ENCODE data around the gene GFI1. TPM values are rescaled to one million over a fixed set of nuclear protein-coding genes. Genes with fewer than 3 reads are reported as not detected.

Gene GFI1
- total and polyA plus RNA-seq, 2 experiments from 2014 or later, result 0.10 TPM; not detected in 1

- no peak overlapping the region for H3K4me2 ChIP-seq
- no peaks in the 10 kb centered on the region for H3K27me3 ChIP-seq
- H3K4me3 ChIP-seq, result no peak overlapping the region
- H2AFZ ChIP-seq, result no peak overlapping the region
- TF ChIP-seq EZH2 (IDR thresholded peaks at IDR 0.05; ENCODE audit: borderline replicate concordance), result no peak
- no peak for TF ChIP-seq EZH2phosphoT487 (IDR thresholded peaks at IDR 0.05; ENCODE audit: low read depth, severe bottlenecking, unreplicated experiment)
- no peak for TF ChIP-seq CTCF (IDR thresholded peaks at IDR 0.05; ENCODE audit: poor library complexity)
- H3K36me3 ChIP-seq (replicated peaks; ENCODE audit: insufficient read depth, low read depth), result no peaks in the 10 kb centered on the region
- H4K20me1 ChIP-seq (ENCODE audit: insufficient read depth, poor library complexity, severe bottlenecking), result no peaks in the 10 kb centered on the region
- no peaks in the 10 kb centered on the region for H3K9me2 ChIP-seq (replicated peaks; ENCODE audit: insufficient read depth)
- no peaks in the 10 kb centered on the region for H3K4me1 ChIP-seq (ENCODE audit: insufficient read depth)
- no peak overlapping the region for H3K27ac ChIP-seq
- 91% methylated on average over 6 of the region's 6 CpGs for WGBS (ENCODE audit: low lambda C conversion rate, missing lambda C conversion rate)
- no peak for DNase-seq (ENCODE audit: low spot score)
- H3K9me3 ChIP-seq (ENCODE audit: low read depth), result no peaks in the 10 kb centered on the region
- H3K79me2 ChIP-seq, result no peaks in the 10 kb centered on the region
These were observed 17.2 kb upstream of the GFI1 start for GRCh38 chr1:92503926-92504285.

- Histone ChIP-seq H3K79me2 (no peaks in the 10 kb centered on the region), H3K27me3 (no peaks in the 10 kb centered on the region), H3K36me3 (replicated peaks; ENCODE audit: insufficient read depth, low read depth) (no peaks in the 10 kb centered on the region), H3K9me2 (replicated peaks; ENCODE audit: insufficient read depth) (no peaks in the 10 kb centered on the region), H2AFZ (no peak overlapping the region), H3K4me3 (no peak overlapping the region), H3K9me3 (ENCODE audit: low read depth) (no peaks in the 10 kb centered on the region), H3K4me2 (no peak overlapping the region), H3K4me1 (ENCODE audit: insufficient read depth) (no peaks in the 10 kb centered on the region), H3K27ac (no peak overlapping the region), H4K20me1 (ENCODE audit: insufficient read depth, poor library complexity, severe bottlenecking) (no peaks in the 10 kb centered on the region)
- no peak for TF ChIP-seq EZH2 (IDR thresholded peaks at IDR 0.05; ENCODE audit: borderline replicate concordance)
- TF ChIP-seq EZH2phosphoT487 (IDR thresholded peaks at IDR 0.05; ENCODE audit: low read depth, severe bottlenecking, unreplicated experiment), result no peak
- TF ChIP-seq CTCF (IDR thresholded peaks at IDR 0.05; ENCODE audit: poor library complexity), result no peak
- DNase-seq (ENCODE audit: low spot score), result no peak
- 85% methylated on average over 6 of the region's 6 CpGs for WGBS (ENCODE audit: low lambda C conversion rate, missing lambda C conversion rate)
These were observed 16.6 kb upstream of the GFI1 start for GRCh38 chr1:92503043-92503925.

- Histone ChIP-seq H3K4me1 (ENCODE audit: insufficient read depth) (no peaks in the 10 kb centered on the region), H3K36me3 (replicated peaks; ENCODE audit: insufficient read depth, low read depth) (no peaks in the 10 kb centered on the region), H3K27ac (no peak overlapping the region), H3K9me3 (ENCODE audit: low read depth) (no peaks in the 10 kb centered on the region), H3K4me2 (no peak overlapping the region), H4K20me1 (ENCODE audit: insufficient read depth, poor library complexity, severe bottlenecking) (no peaks in the 10 kb centered on the region), H2AFZ (no peak overlapping the region), H3K79me2 (no peaks in the 10 kb centered on the region), H3K4me3 (no peak overlapping the region), H3K27me3 (no peaks in the 10 kb centered on the region), H3K9me2 (replicated peaks; ENCODE audit: insufficient read depth) (no peaks in the 10 kb centered on the region)
- no peak for TF ChIP-seq EZH2phosphoT487 (IDR thresholded peaks at IDR 0.05; ENCODE audit: low read depth, severe bottlenecking, unreplicated experiment)
- TF ChIP-seq EZH2 (IDR thresholded peaks at IDR 0.05; ENCODE audit: borderline replicate concordance), result no peak
- no peak for TF ChIP-seq CTCF (IDR thresholded peaks at IDR 0.05; ENCODE audit: poor library complexity)
- DNase-seq (ENCODE audit: low spot score), result no peak
These were observed 15.5 kb upstream of the GFI1 start for GRCh38 chr1:92502247-92502646.
